IPS DF 4.7 (cell line): ENCODE data around the gene KCNK7.
"Not testable (repeated sequence)": the region's sequence is repeated elsewhere in the genome, so short reads cannot be mapped to it uniquely, and the experiment has no call there.

ENCODE experiments used
- DNase-seq: peaks from one replicate; pipeline ENCODE4 v3.0.0-alpha.2; 2013; ENCODE audit warnings: low spot score; ENCODE audit errors: extremely low read depth

KCNK7 gene

GRCh38 chr11:65574811-65575567 is 20.6 kb downstream of the KCNK7 start:
- DNase-seq: no peak

GRCh38 chr11:65574109-65574810 is 21.3 kb downstream of the KCNK7 start:
- DNase-seq: no peak

- DNase-seq: no peak
Measured at GRCh38 chr11:65573391-65574079, 22.1 kb downstream of the KCNK7 start.

- DNase-seq: no peak
Measured at GRCh38 chr11:65572356-65573051, 23.1 kb downstream of the KCNK7 start, which contains the start of gene FAM89B. TSS of gene FAM89B (plus strand) at chr11:65572538. CDS start at chr11:65572670, 132 bp downstream.

- DNase-seq: no peak
Measured at GRCh38 chr11:65571940-65572339, 23.7 kb downstream of the KCNK7 start.

- DNase-seq: no peak
Measured at GRCh38 chr11:65571420-65571819, 24.2 kb downstream of the KCNK7 start.

GRCh38 chr11:65569973-65570918 is 25.4 kb downstream of the KCNK7 start, which contains the start of gene ZNRD2:
TSS of gene ZNRD2 (plus strand) at chr11:65570477. CDS start at chr11:65570492, 15 bp downstream.
- no peak for DNase-seq

GRCh38 chr11:65569164-65569972 is 26.2 kb downstream of the KCNK7 start:
- no peak for DNase-seq

GRCh38 chr11:65565624-65566453 is 29.8 kb downstream of the KCNK7 start:
- no peak for DNase-seq

GRCh38 chr11:65564879-65565559 is 30.6 kb downstream of the KCNK7 start:
- not testable (repeated sequence) for DNase-seq

GRCh38 chr11:65563601-65564000 is 32.0 kb downstream of the KCNK7 start:
- DNase-seq: no peak

GRCh38 chr11:65562788-65563187 is 32.8 kb downstream of the KCNK7 start:
- no peak for DNase-seq

- no peak for DNase-seq
Measured at GRCh38 chr11:65562020-65562419, 33.6 kb downstream of the KCNK7 start.

GRCh38 chr11:65560555-65561418 is 34.8 kb downstream of the KCNK7 start:
- no peak for DNase-seq

GRCh38 chr11:65559951-65560537 is 35.6 kb downstream of the KCNK7 start:
- no peak for DNase-seq

- no peak for DNase-seq
Measured at GRCh38 chr11:65559535-65559934, 36.1 kb downstream of the KCNK7 start.
